ENCODE results near the gene OR6J1. TPM values are rescaled to one million over a fixed set of nuclear protein-coding genes. Genes with fewer than 3 reads are reported as not detected.

Gene OR6J1
- total RNA-seq, 1 experiment from 2014 or later = 0.18 TPM

DNA sequence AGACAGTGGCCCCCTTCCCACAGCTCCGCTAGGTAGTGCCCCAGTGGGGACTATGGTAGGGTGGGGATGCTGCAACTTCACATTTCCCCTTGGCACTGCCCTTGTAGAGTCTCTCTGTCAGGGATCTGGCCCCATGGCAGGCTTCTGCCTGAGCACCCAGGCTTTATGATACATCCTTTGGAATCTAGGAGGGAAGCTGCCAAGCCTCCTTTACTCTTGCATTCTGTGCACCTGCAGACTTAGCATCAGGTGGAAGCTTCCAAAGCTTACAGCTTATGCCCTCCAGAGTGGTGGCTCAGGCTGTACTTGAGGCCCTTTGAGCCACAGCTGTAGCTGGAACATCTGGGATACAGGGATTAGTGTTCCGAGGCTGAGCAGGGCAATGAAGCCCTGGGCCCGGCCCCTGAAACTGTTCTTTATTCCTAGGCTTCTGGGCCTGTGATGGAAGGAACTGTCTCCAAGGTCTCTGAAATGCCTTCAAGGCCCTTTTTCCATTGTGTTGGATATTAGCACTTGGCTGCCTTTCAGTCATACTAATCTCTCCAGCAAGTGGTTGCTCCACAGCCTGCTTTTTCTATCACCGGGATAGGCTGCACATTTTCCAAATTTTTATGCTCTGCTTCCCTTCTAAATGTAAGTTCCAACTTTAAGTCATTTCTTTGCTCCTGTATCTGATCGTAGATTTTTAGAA lies 22.2 kb upstream of the OR6J1 start:
- CTCF ChIA-PET = no interaction called here
- H3K4me3 ChIP-seq (ENCODE audit: low read depth, low read length) = no peak overlapping the region
- BruUV-seq (replicated peaks) = no TSS peak
- Mint-ChIP-seq H3K4me3 (ENCODE audit: unreplicated experiment) (no peak overlapping the region), H3K27me3 (ENCODE audit: insufficient read depth, unreplicated experiment) (no peaks in the 10 kb centered on the region), H3K27ac (ENCODE audit: unreplicated experiment) (no peak overlapping the region), H3K4me1 (ENCODE audit: low read depth, unreplicated experiment) (peaks cover 12% of the 10 kb centered on the region), H3K36me3 (ENCODE audit: insufficient read depth, unreplicated experiment) (peaks cover 4% of the 10 kb centered on the region), H3K9me3 (ENCODE audit: unreplicated experiment) (peaks cover 11% of the 10 kb centered on the region)
- H3K27me3 ChIP-seq (replicated peaks; ENCODE audit: control insufficient read depth, insufficient read depth, low read length) = no peaks in the 10 kb centered on the region
- no peaks in the 10 kb centered on the region for H3K36me3 ChIP-seq (ENCODE audit: control insufficient read depth, insufficient read depth, low read length)
- peaks cover 14% of the 10 kb centered on the region for H3K4me1 ChIP-seq
- H3K9me3 ChIP-seq = no peaks in the 10 kb centered on the region
- intact Hi-C loops (cut with micrococcal nuclease; ENCODE audit: unreplicated experiment) = no loop called here
- DNase-seq = no peak
- TF ChIP-seq, protein P1, sequence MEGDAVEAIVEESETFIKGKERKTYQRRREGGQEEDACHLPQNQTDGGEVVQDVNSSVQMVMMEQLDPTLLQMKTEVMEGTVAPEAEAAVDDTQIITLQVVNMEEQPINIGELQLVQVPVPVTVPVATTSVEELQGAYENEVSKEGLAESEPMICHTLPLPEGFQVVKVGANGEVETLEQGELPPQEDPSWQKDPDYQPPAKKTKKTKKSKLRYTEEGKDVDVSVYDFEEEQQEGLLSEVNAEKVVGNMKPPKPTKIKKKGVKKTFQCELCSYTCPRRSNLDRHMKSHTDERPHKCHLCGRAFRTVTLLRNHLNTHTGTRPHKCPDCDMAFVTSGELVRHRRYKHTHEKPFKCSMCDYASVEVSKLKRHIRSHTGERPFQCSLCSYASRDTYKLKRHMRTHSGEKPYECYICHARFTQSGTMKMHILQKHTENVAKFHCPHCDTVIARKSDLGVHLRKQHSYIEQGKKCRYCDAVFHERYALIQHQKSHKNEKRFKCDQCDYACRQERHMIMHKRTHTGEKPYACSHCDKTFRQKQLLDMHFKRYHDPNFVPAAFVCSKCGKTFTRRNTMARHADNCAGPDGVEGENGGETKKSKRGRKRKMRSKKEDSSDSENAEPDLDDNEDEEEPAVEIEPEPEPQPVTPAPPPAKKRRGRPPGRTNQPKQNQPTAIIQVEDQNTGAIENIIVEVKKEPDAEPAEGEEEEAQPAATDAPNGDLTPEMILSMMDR (IDR thresholded peaks at IDR 0.05; ENCODE audit: insufficient read depth in 1 of 2, low read depth in 1 of 2, low read length in 1 of 2, severe bottlenecking in 1 of 2, unreplicated experiment in 1 of 2) = no peak
- POLR2A ChIA-PET = no interaction called here

DNA sequence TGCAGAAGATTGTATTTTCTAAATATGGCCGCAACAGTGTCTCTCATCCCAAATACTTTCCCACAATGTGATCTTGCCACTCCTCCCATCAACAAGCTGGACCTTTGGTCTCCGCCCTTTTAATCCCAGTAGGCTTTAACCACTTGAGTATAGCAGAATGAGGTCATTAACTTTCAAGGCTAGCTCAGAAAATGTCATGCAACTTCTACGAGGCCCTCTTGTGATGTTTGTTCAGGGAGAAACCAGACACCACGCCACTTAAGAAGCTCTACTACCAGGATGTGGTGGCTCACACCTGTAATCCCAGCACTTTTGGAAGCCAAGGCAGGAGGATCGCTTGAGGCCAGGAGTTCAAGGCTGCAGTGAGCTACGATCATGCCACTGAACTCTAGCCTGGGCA lies 20.1 kb upstream of the OR6J1 start:
- no peak overlapping the region for H3K4me3 ChIP-seq (ENCODE audit: low read depth, low read length)
- Mint-ChIP-seq H3K27me3 (ENCODE audit: insufficient read depth, unreplicated experiment) (no peaks in the 10 kb centered on the region), H3K36me3 (ENCODE audit: insufficient read depth, unreplicated experiment) (peaks cover 4% of the 10 kb centered on the region), H3K9me3 (ENCODE audit: unreplicated experiment) (peaks cover 8% of the 10 kb centered on the region), H3K27ac (ENCODE audit: unreplicated experiment) (no peak overlapping the region), H3K4me3 (ENCODE audit: unreplicated experiment) (no peak overlapping the region), H3K4me1 (ENCODE audit: low read depth, unreplicated experiment) (peaks cover 10% of the 10 kb centered on the region)
- H3K4me1 ChIP-seq = peaks cover 14% of the 10 kb centered on the region
- ChIA-PET CTCF (interaction anchor here (0.6 to 0.9 kb wide), 2 partner anchors 22 to 265 kb away, joined by 4 read pairs; partner anchors contain the start of gene PRMT5), POLR2A (no interaction called here)
- DNase-seq = no peak
- H3K27me3 ChIP-seq (replicated peaks; ENCODE audit: control insufficient read depth, insufficient read depth, low read length) = no peaks in the 10 kb centered on the region
- BruUV-seq (replicated peaks) = no TSS peak
- intact Hi-C loops (cut with micrococcal nuclease; ENCODE audit: unreplicated experiment) = no loop called here
- no peaks in the 10 kb centered on the region for H3K36me3 ChIP-seq (ENCODE audit: control insufficient read depth, insufficient read depth, low read length)
- TF ChIP-seq, protein P1 (IDR thresholded peaks at IDR 0.05; ENCODE audit: insufficient read depth in 1 of 2, low read depth in 1 of 2, low read length in 1 of 2, severe bottlenecking in 1 of 2, unreplicated experiment in 1 of 2) = no peak
- H3K9me3 ChIP-seq = no peaks in the 10 kb centered on the region

GRCh38 chr14:22660654-22661053 lies 16.5 kb upstream of the OR6J1 start:
- CTCF ChIA-PET = interaction anchor here (4.1 kb wide), 1 partner anchor 90 kb away, joined by 22 read pairs; no protein-coding TSS in a partner anchor

More at GRCh38 chr14:22660654-22661053, 16.5 kb upstream of the OR6J1 start:
- H3K4me3 ChIP-seq (ENCODE audit: low read depth, low read length) = no peak overlapping the region
- peaks cover 15% of the 10 kb centered on the region for H3K4me1 ChIP-seq
- TF ChIP-seq, protein P1 (IDR thresholded peaks at IDR 0.05; ENCODE audit: insufficient read depth in 1 of 2, low read depth in 1 of 2, low read length in 1 of 2, severe bottlenecking in 1 of 2, unreplicated experiment in 1 of 2) = no peak
- H3K4me3 Mint-ChIP-seq (ENCODE audit: unreplicated experiment) = no peak overlapping the region
- intact Hi-C loops (cut with micrococcal nuclease; ENCODE audit: unreplicated experiment) = no loop called here
- no peaks in the 10 kb centered on the region for H3K4me1 Mint-ChIP-seq (ENCODE audit: low read depth, unreplicated experiment)
- BruUV-seq (replicated peaks) = no TSS peak
- H3K36me3 Mint-ChIP-seq (ENCODE audit: insufficient read depth, unreplicated experiment) = peaks cover 4% of the 10 kb centered on the region
- H3K27me3 ChIP-seq (replicated peaks; ENCODE audit: control insufficient read depth, insufficient read depth, low read length) = no peaks in the 10 kb centered on the region
- H3K9me3 Mint-ChIP-seq (ENCODE audit: unreplicated experiment) = no peaks in the 10 kb centered on the region
- no peaks in the 10 kb centered on the region for H3K9me3 ChIP-seq
- no peaks in the 10 kb centered on the region for H3K27me3 Mint-ChIP-seq (ENCODE audit: insufficient read depth, unreplicated experiment)
- DNase-seq = no peak
- H3K36me3 ChIP-seq (ENCODE audit: control insufficient read depth, insufficient read depth, low read length) = no peaks in the 10 kb centered on the region
- no peak overlapping the region for H3K27ac Mint-ChIP-seq (ENCODE audit: unreplicated experiment)
- POLR2A ChIA-PET = no interaction called here

Measured in Caco-2 (cell line).